Keratinocyte (primary cell): ENCODE measurements around the gene DCPS. TPM values are rescaled to one million over a fixed set of nuclear protein-coding genes. Genes with fewer than 3 reads are reported as not detected.

Source experiments
- DNase-seq: peaks from one replicate; pipeline ENCODE4 v3.0.0-alpha.2; 2011; ENCODE audit warnings: low read depth, missing footprints, low spot score
- FAIRE-seq: peaks from 2 replicates; lab custom pipeline; 2011; peaks lifted over from hg19 to GRCh38; lab: Jason Lieb, UNC
- H2AFZ ChIP-seq: 2 replicates; pipeline ENCODE4 v1.6.0; 2012; ENCODE audit warnings: low read length, control low read depth, inconsistent platforms; ENCODE audit not compliant: control insufficient read depth
- H3K27ac ChIP-seq: 2 replicates; pipeline ENCODE4 v1.5.1; 2011; ENCODE audit warnings: low read length; ENCODE audit not compliant: control insufficient read depth, insufficient read depth
- H3K27me3 ChIP-seq: 3 replicates; pipeline ENCODE4 v1.6.0; 2011; ENCODE audit warnings: low read length; ENCODE audit not compliant: control insufficient read depth, insufficient read depth; ENCODE audit errors: extremely low read depth
- H3K36me3 ChIP-seq, 2 experiments: 2 replicates in 1 of 2; 3 replicates in 1 of 2; pipeline ENCODE4 v1.5.1; 2011; ENCODE audit warnings: low read length in 2 of 2, mild to moderate bottlenecking in 1 of 2; ENCODE audit not compliant: control insufficient read depth in 2 of 2, insufficient read depth in 2 of 2; ENCODE audit errors: extremely low read depth in 1 of 2
- H3K4me1 ChIP-seq: 3 replicates; pipeline ENCODE4 v1.5.1; 2011; ENCODE audit warnings: low read length; ENCODE audit not compliant: control insufficient read depth, insufficient read depth; ENCODE audit errors: extremely low read depth
- H3K4me2 ChIP-seq: 3 replicates; pipeline ENCODE4 v1.6.0; 2011; ENCODE audit warnings: low read depth, low read length; ENCODE audit not compliant: control insufficient read depth, insufficient read depth; ENCODE audit errors: extremely low read depth
- H3K4me3 ChIP-seq, 3 experiments: fragments of 200-600 bp in 1 of 3; sonication (generic) in 1 of 3; 2 replicates in 2 of 3; 3 replicates in 1 of 3; pipeline ENCODE4 v1.5.1; 2011 to 2016; ENCODE audit warnings: low read length in 3 of 3, mild to moderate bottlenecking in 3 of 3, control low read depth in 2 of 3, inconsistent platforms in 1 of 3, low read depth in 1 of 3, mixed read lengths in 1 of 3, mixed run types in 1 of 3, moderate library complexity in 1 of 3; ENCODE audit not compliant: control insufficient read depth in 2 of 3, insufficient read depth in 2 of 3; ENCODE audit errors: extremely low read depth in 1 of 3
- H3K79me2 ChIP-seq: 2 replicates; pipeline ENCODE4 v1.6.0; 2012; ENCODE audit warnings: low read length; ENCODE audit not compliant: control insufficient read depth, insufficient read depth
- H3K9ac ChIP-seq: 3 replicates; pipeline ENCODE4 v1.6.0; 2011; ENCODE audit warnings: low read length; ENCODE audit not compliant: control insufficient read depth, insufficient read depth; ENCODE audit errors: extremely low read depth
- H3K9me1 ChIP-seq: 3 replicates; pipeline ENCODE4 v1.6.0; 2011; ENCODE audit warnings: low read length; ENCODE audit not compliant: control insufficient read depth, insufficient read depth; ENCODE audit errors: extremely low read depth
- H3K9me3 ChIP-seq: 2 replicates; pipeline ENCODE4 v1.5.1; 2012; ENCODE audit warnings: low read depth, low read length; ENCODE audit not compliant: control insufficient read depth
- H4K20me1 ChIP-seq: 3 replicates; pipeline ENCODE4 v1.6.0; 2011; ENCODE audit warnings: low read length; ENCODE audit not compliant: control insufficient read depth, insufficient read depth; ENCODE audit errors: extremely low read depth
- EZH2 ChIP-seq: IDR thresholded peaks from one replicate; pipeline ENCODE4 v1.6.1; 2012; ENCODE audit warnings: inconsistent platforms, mild to moderate bottlenecking, low read length, moderate library complexity
- dilution Hi-C: fragments of 300-500 bp; cut with MboI; formaldehyde crosslinking; loops from one replicate; pipeline ENCODE4 v1.7.0; 2020; ENCODE audit warnings: low sequenced_read_pairs; ENCODE audit not compliant: extremely low pct_ligation_motif_present
- polyA plus RNA-seq, 5 experiments: library from polyadenylated mRNA; depleted of rRNA in 3 of 5; stranded (reverse) in 3 of 5; stranded (forward) in 1 of 5; unstranded in 1 of 5; fragments of >200 nt; gene quantifications; 1 replicate in 1 of 5; 2 replicates in 3 of 5; 3 replicates in 1 of 5; pipeline versions ENCODE4 v1.2.1 to v1.2.3, GENCODE V29; 2011 to 2012; ENCODE audit warnings: missing spikeins in 2 of 5, low read depth in 1 of 5, low replicate concordance in 1 of 5
- TF ChIP-seq, protein P1 (sequence below), 3 experiments: IDR thresholded peaks in 1 of 3; conservative IDR thresholded peaks in 1 of 3; optimal IDR thresholded peaks in 1 of 3; 2 replicates in 2 of 3; 3 replicates in 1 of 3; pipeline versions ENCODE3 to v1.5.1; 2011; ENCODE audit warnings: low read length in 3 of 3, mild to moderate bottlenecking in 3 of 3, moderate library complexity in 2 of 3, control low read depth in 1 of 3, inconsistent platforms in 1 of 3; ENCODE audit not compliant: insufficient read depth in 2 of 3; ENCODE audit errors: extremely low read depth in 1 of 3

Gene DCPS
- polyA plus RNA-seq, 1 donor (not counting 4 experiments of a cell fraction or from before 2014, with no cell fraction given) = 31.3 TPM

DNA sequence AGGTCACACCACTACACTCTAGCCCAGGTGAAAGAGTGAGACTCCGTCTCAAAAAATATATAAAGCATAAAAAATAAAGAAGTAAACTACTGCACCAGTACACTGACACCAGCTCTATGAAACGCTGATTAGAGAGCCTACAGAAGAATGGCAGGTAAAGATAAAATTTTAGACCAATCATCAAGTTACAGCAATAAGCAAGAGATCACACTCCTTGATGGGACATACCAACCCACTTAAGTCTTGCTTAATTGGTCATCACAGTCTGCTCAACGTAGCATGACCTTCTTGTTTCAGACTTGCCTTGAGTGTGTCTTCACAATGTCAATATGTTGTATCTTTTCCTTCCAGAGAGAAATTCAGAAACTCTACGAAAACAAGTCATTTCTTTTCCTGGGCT is 47.6 kb upstream of the DCPS start:
- H3K4me2 ChIP-seq = no peak overlapping the region
- no peaks in the 10 kb centered on the region for H3K9me1 ChIP-seq
- no peaks in the 10 kb centered on the region for H3K9me3 ChIP-seq
- FAIRE-seq = no peak
- H3K27ac ChIP-seq = no peak overlapping the region
- no peaks in the 10 kb centered on the region for H4K20me1 ChIP-seq
- H3K4me1 ChIP-seq = no peaks in the 10 kb centered on the region
- no peak overlapping the region for H2AFZ ChIP-seq
- H3K4me3 ChIP-seq = no peak overlapping the region
- peaks cover 3 to 14% of the 10 kb centered on the region in 2 experiments for H3K36me3 ChIP-seq
- H3K79me2 ChIP-seq = no peaks in the 10 kb centered on the region
- dilution Hi-C loops = no loop called here
- no peak overlapping the region for H3K9ac ChIP-seq
- DNase-seq = no peak
- TF ChIP-seq, protein P1, sequence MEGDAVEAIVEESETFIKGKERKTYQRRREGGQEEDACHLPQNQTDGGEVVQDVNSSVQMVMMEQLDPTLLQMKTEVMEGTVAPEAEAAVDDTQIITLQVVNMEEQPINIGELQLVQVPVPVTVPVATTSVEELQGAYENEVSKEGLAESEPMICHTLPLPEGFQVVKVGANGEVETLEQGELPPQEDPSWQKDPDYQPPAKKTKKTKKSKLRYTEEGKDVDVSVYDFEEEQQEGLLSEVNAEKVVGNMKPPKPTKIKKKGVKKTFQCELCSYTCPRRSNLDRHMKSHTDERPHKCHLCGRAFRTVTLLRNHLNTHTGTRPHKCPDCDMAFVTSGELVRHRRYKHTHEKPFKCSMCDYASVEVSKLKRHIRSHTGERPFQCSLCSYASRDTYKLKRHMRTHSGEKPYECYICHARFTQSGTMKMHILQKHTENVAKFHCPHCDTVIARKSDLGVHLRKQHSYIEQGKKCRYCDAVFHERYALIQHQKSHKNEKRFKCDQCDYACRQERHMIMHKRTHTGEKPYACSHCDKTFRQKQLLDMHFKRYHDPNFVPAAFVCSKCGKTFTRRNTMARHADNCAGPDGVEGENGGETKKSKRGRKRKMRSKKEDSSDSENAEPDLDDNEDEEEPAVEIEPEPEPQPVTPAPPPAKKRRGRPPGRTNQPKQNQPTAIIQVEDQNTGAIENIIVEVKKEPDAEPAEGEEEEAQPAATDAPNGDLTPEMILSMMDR (optimal IDR thresholded peaks at IDR 0.05 in 1 of 3, IDR thresholded peaks at IDR 0.05 in 1 of 3, conservative IDR thresholded peaks at IDR 0.05 in 1 of 3; ENCODE audit: extremely low read depth in 1 of 3, insufficient read depth in 2 of 3, low read length in 3 of 3) = no peak
- TF ChIP-seq EZH2 = no peak
- H3K27me3 ChIP-seq = no peaks in the 10 kb centered on the region

DNA sequence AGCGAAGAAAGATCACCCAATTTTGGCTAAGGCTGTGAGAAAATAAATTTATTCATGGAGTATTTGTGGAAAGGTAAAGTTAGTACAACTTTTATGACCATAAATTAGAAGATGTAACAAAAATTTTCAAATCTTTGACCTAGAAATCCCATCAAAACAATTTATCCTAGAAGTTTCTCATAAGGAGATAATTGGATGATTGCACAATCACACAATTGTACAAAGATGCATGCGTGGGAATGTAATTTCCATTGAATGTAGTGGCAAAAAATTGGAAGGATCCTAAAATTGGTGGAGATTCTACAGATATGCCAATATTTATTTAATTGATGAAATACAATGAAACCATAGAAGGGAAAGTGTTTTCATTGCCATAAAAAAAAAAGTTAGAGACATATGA is 46.7 kb upstream of the DCPS start:
- H3K36me3 ChIP-seq = peaks cover 3 to 14% of the 10 kb centered on the region in 2 experiments

More for the DNA sequence above, 46.7 kb upstream of the DCPS start:
- no peaks in the 10 kb centered on the region for H3K79me2 ChIP-seq
- no peak overlapping the region for H3K27ac ChIP-seq
- no peaks in the 10 kb centered on the region for H3K27me3 ChIP-seq
- TF ChIP-seq, protein P1 (optimal IDR thresholded peaks at IDR 0.05 in 1 of 3, IDR thresholded peaks at IDR 0.05 in 1 of 3, conservative IDR thresholded peaks at IDR 0.05 in 1 of 3; ENCODE audit: extremely low read depth in 1 of 3, insufficient read depth in 2 of 3, low read length in 3 of 3) = no peak
- no peak for TF ChIP-seq EZH2
- no peaks in the 10 kb centered on the region for H3K9me1 ChIP-seq
- no peak overlapping the region for H3K4me2 ChIP-seq
- FAIRE-seq (no peak), DNase-seq (no peak)
- H3K9ac ChIP-seq = no peak overlapping the region
- H3K4me1 ChIP-seq = no peaks in the 10 kb centered on the region
- no peaks in the 10 kb centered on the region for H3K9me3 ChIP-seq
- H2AFZ ChIP-seq = no peak overlapping the region
- no peak overlapping the region for H3K4me3 ChIP-seq
- H4K20me1 ChIP-seq = no peaks in the 10 kb centered on the region
- dilution Hi-C loops = no loop called here
